ENCODE results near the gene ASL. TPM values are rescaled to one million over a fixed set of nuclear protein-coding genes. Genes with fewer than 3 reads are reported as not detected.
"Not testable (repeated sequence)": the region's sequence is repeated elsewhere in the genome, so short reads cannot be mapped to it uniquely, and the experiment has no call there.

Gene ASL
- total RNA-seq, 4 donors from 2014 or later: 10.5 to 36.3 (median 23.2) TPM

DNA sequence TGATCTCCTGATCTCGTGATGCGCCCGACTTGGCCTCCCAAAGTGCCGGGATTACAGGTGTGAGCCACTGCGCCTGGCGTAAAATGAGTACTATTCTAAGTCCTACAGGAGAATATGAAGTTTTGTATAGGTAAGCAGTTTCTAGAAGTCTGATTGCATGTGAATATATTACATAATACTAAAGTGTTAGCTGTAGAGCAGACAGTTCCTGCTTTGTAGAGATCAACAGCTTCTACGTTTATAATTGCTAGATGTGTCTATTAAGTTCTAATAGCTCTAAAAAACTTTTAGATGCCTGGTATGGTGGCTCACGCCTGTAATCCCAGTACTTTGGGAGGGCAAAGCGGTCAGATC, 47.5 kb downstream of the ASL start:
- TF ChIP-seq POLR2AphosphoS5 (IDR thresholded peaks at IDR 0.05) (no peak), EP300 (IDR thresholded peaks at IDR 0.05) (no peak), POLR2A (IDR thresholded peaks at IDR 0.05) (no peak), CTCF (IDR thresholded peaks at IDR 0.05) (no peak)
- 95 to 96% methylated on average over 3 to 5 of the region's 9 CpGs for WGBS, 2 donors (ENCODE audit: low coverage in 1 of 2)
- no peak for ATAC-seq
- peaks cover 0 to 3% of the 10 kb centered on the region in 2 donors for H3K36me3 ChIP-seq
- H3K27me3 ChIP-seq: no peaks in the 10 kb centered on the region
- no peak overlapping the region for H3K4me3 ChIP-seq
- H3K4me1 ChIP-seq: peaks cover 0 to 66% (median 23%) of the 10 kb centered on the region in 3 donors
- H3K27ac ChIP-seq: no peak overlapping the region
- H3K9me3 ChIP-seq: no peaks in the 10 kb centered on the region

DNA sequence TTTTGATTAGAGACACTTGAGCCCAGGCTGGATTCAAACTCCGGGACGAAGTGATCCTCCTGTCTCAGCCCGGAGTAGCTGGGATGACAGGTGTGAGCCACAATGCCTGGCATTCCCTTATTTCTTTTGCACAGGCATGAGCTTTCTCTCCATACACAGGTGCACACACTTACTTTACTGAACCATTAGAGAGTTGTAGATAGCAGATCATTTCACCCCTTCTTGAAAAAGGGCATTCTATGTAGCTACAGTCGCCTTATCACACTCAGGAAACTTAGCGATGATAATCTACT, 48.9 kb downstream of the ASL start:
- H3K27ac ChIP-seq: peak overlapping the region in 3 of 4 donors; percentile 37 to 54 (median 46)
- WGBS, 2 donors (ENCODE audit: low coverage in 1 of 2): 56 to 64% methylated on average over 5 of the region's 5 CpGs
- not testable (repeated sequence) for H3K4me3 ChIP-seq, H3K27me3 ChIP-seq, H3K36me3 ChIP-seq, H3K9me3 ChIP-seq, ATAC-seq
- peaks cover 0 to 54% (median 13%) of the 10 kb centered on the region in 3 donors for H3K4me1 ChIP-seq

- no peak for ATAC-seq
- Histone ChIP-seq H3K36me3 (peaks cover 0 to 4% of the 10 kb centered on the region in 2 donors), H3K4me3 (no peak overlapping the region)
Measured at GRCh38 chr7:66125052-66125694, 49.6 kb downstream of the ASL start.

DNA sequence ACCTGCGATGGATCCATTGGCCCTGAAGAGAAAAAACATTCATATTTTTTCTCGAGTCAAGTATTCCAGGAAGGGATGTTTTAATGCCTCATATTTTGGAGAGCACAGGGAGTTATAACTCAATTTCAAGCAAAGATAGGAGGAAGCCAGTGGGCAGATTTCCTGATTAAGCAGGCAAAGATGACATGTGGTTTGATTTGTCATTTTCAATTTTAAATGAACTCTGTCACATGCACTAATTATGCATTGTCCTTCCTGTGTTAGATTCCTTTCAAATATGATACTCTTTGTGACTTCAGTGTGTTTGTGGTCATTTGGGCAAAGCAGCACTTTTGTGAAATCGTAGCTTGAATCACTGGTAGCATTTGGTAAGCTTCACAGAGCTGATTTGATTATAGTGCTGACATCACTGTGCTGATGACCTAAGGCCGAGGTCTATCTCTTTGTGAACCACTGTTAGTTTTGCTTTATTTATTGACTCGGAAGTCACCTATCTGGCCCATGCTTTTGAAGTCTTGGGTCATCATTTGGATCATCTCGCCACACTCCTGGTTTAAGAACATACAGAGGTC, 50.2 kb downstream of the ASL start:
- peak; percentile 55 for ATAC-seq
- Histone ChIP-seq H3K36me3 (peaks cover 0 to 10% of the 10 kb centered on the region in 2 donors), H3K4me1 (peaks cover 0 to 47% (median 13%) of the 10 kb centered on the region in 3 donors), H3K27ac (peak overlapping the region in 3 of 4 donors; percentile 37 to 54 (median 46))
- WGBS, 2 donors (ENCODE audit: low coverage in 1 of 2): 68 to 72% methylated on average over 4 to 6 of the region's 6 CpGs
- H3K27me3 ChIP-seq, H3K4me3 ChIP-seq, H3K9me3 ChIP-seq: not testable (repeated sequence)

More at GRCh38 chr7:66125052-66125694, 49.6 kb downstream of the ASL start:
- H3K9me3 ChIP-seq: no peaks in the 10 kb centered on the region
- H3K27me3 ChIP-seq: no peaks in the 10 kb centered on the region
- peaks cover 0 to 48% (median 13%) of the 10 kb centered on the region in 3 donors for H3K4me1 ChIP-seq
- TF ChIP-seq EP300 (IDR thresholded peaks at IDR 0.05): no peak
- TF ChIP-seq POLR2AphosphoS5 (IDR thresholded peaks at IDR 0.05): no peak
- no peak for TF ChIP-seq POLR2A (IDR thresholded peaks at IDR 0.05)
- no peak for TF ChIP-seq CTCF (IDR thresholded peaks at IDR 0.05)
- 39 to 41% methylated on average over 4 of the region's 4 CpGs for WGBS, 2 donors (ENCODE audit: low coverage in 1 of 2)
- peak overlapping the region in 3 of 4 donors; percentile 37 to 54 (median 46) for H3K27ac ChIP-seq

GRCh38 chr7:66127172-66127571, 51.6 kb downstream of the ASL start:
- not testable (repeated sequence) for ATAC-seq, H3K27me3 ChIP-seq, H3K27ac ChIP-seq, H3K9me3 ChIP-seq, H3K4me3 ChIP-seq
- 33 to 90% methylated on average over 1 to 3 of the region's 3 CpGs for WGBS, 2 donors (ENCODE audit: low coverage in 1 of 2)
- Histone ChIP-seq H3K4me1 (peaks cover 0 to 40% (median 13%) of the 10 kb centered on the region in 3 donors), H3K36me3 (peaks cover 0 to 23% of the 10 kb centered on the region in 2 donors)

- H3K27ac ChIP-seq: peak overlapping the region in 1 of 4 donors; percentile 74
- no peak for TF ChIP-seq EP300 (IDR thresholded peaks at IDR 0.05)
- no peak for TF ChIP-seq CTCF (IDR thresholded peaks at IDR 0.05)
- TF ChIP-seq POLR2A (IDR thresholded peaks at IDR 0.05): no peak
- no peak for TF ChIP-seq POLR2AphosphoS5 (IDR thresholded peaks at IDR 0.05)
- 52 to 55% methylated on average over 8 of the region's 8 CpGs for WGBS, 2 donors (ENCODE audit: low coverage in 1 of 2)
- H3K4me1 ChIP-seq: peaks cover 3 to 53% (median 9%) of the 10 kb centered on the region in 3 donors
- H3K36me3 ChIP-seq: peaks cover 0 to 71% of the 10 kb centered on the region in 2 donors
- no peak for ATAC-seq
- H3K4me3 ChIP-seq: no peak overlapping the region
- no peaks in the 10 kb centered on the region for H3K9me3 ChIP-seq
- H3K27me3 ChIP-seq: no peaks in the 10 kb centered on the region
Measured at GRCh38 chr7:66138994-66139752, 63.6 kb downstream of the ASL start.

Data from gastroesophageal sphincter (tissue), 4 donors.